Upper lobe of right lung (tissue), 1 donor: ENCODE data around the gene ZSWIM6. TPM values are rescaled to one million over a fixed set of nuclear protein-coding genes. Genes with fewer than 3 reads are reported as not detected.

Experiments used
- ATAC-seq: fragments of 200-7000 bp; cut with Tn5 transposase; one replicate; pipeline ENCODE4 v1.9.1; 2020; ENCODE audit warnings: mild to moderate bottlenecking, moderate library complexity
- DNase-seq: peaks from one replicate; pipeline ENCODE4 v3.0.0-alpha.2; 2020
- H3K27ac ChIP-seq: fragments of 200-600 bp; one replicate; pipeline ENCODE4 v1.8.0; 2022
- H3K27me3 ChIP-seq: fragments of 200-600 bp; one replicate; pipeline ENCODE4 v1.8.0; 2022; ENCODE audit warnings: mild to moderate bottlenecking
- H3K36me3 ChIP-seq: fragments of 200-600 bp; one replicate; pipeline ENCODE4 v1.8.0; 2022
- H3K4me1 ChIP-seq: fragments of 200-600 bp; one replicate; pipeline ENCODE4 v1.8.0; 2022
- H3K4me3 ChIP-seq: fragments of 200-600 bp; one replicate; pipeline ENCODE4 v1.8.0; 2022; ENCODE audit warnings: mild to moderate bottlenecking
- H3K9me3 ChIP-seq: fragments of 200-600 bp; one replicate; pipeline ENCODE4 v1.8.0; 2022
- intact Hi-C: fragments of 100-400 bp; cut with DNase I; formaldehyde crosslinking; loops from one replicate; pipeline ENCODE4 v1.11.0; 2022
- total RNA-seq: library from RNA; stranded (reverse); fragmentation: NEBNext Ultra II Directional; extraction: Animal tissue kit (Norgen Biotek cat#: 25700); gene quantifications from one replicate; pipeline ENCODE4 v1.2.1, GENCODE V29; 2021
- TF ChIP-seq, protein P1 (sequence below): fragments of 200-600 bp; IDR thresholded peaks from one replicate; pipeline ENCODE4 v1.8.0; 2022; ENCODE audit warnings: antibody characterized with exemption
- donor health status: DM: no; HTN: yes; CAD: no; lungs with severe emphysema.

Gene ZSWIM6
- total RNA-seq, 1 donor from 2014 or later, result 15.7 TPM

DNA sequence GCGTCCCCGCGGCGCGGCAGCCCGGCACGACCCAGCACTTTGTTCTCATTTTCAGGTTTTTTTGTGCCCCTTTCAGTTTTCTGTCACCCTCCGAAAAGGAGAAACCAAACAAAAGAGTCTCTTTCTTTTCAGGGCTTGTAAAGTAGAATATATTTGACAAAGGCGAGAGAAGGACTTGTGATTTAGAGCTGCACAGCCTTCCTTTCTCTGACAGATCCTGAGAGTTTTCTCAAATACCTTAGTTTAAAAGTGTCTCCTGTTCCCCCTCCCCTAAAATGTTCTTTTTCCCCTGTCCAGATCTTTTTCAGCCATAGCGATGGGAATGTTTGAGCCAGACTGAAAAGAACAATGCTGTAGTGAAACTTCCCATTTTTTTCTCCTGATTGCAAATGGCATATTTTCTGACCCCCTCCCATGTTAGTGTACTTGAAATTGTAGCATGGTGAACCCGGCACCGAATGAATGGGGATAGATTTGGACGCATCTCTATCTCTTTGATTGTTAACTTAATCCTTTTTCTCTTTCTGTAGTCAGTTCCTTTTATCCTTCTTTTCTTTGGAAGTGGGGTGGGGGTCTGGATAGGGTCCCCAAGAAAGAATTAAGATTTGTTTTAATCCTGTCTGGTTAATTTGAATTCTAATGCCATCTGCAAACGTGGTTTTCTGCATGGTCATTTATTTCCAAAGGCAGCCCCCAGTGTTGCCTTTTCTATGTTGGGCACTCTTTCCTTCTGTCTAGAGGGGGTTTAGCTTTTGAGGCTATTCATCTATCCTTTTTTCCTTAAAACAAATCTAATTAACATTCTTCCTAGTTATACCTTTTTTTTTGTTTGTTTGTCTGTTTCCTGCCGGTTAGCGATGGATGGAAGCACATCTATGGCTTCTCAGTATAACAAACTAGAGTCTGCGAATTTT, 2.2 kb downstream of the ZSWIM6 start:
- ATAC-seq (no peak), DNase-seq (no peak)
- Histone ChIP-seq H3K27me3 (no peaks in the 10 kb centered on the region), H3K9me3 (no peaks in the 10 kb centered on the region), H3K27ac (peak overlapping the region; percentile 78), H3K4me1 (peaks cover 23% of the 10 kb centered on the region), H3K4me3 (peak overlapping the region; percentile 96), H3K36me3 (no peaks in the 10 kb centered on the region)
- intact Hi-C loops, result no loop called here
- TF ChIP-seq, protein P1, sequence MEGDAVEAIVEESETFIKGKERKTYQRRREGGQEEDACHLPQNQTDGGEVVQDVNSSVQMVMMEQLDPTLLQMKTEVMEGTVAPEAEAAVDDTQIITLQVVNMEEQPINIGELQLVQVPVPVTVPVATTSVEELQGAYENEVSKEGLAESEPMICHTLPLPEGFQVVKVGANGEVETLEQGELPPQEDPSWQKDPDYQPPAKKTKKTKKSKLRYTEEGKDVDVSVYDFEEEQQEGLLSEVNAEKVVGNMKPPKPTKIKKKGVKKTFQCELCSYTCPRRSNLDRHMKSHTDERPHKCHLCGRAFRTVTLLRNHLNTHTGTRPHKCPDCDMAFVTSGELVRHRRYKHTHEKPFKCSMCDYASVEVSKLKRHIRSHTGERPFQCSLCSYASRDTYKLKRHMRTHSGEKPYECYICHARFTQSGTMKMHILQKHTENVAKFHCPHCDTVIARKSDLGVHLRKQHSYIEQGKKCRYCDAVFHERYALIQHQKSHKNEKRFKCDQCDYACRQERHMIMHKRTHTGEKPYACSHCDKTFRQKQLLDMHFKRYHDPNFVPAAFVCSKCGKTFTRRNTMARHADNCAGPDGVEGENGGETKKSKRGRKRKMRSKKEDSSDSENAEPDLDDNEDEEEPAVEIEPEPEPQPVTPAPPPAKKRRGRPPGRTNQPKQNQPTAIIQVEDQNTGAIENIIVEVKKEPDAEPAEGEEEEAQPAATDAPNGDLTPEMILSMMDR, result no peak

GRCh38 chr5:61334868-61335615, 3.0 kb downstream of the ZSWIM6 start:
- intact Hi-C loops, result no loop called here
- ATAC-seq, result no peak
- no peaks in the 10 kb centered on the region for H3K9me3 ChIP-seq
- H3K4me1 ChIP-seq, result peaks cover 20% of the 10 kb centered on the region
- peak overlapping the region; percentile 96 for H3K4me3 ChIP-seq
- DNase-seq, result no peak
- no peaks in the 10 kb centered on the region for H3K36me3 ChIP-seq
- no peaks in the 10 kb centered on the region for H3K27me3 ChIP-seq
- H3K27ac ChIP-seq, result no peak overlapping the region
- TF ChIP-seq, protein P1, result no peak

- ATAC-seq (no peak), DNase-seq (no peak)
- H3K4me1 ChIP-seq, result peaks cover 14% of the 10 kb centered on the region
- intact Hi-C loops, result no loop called here
- H3K9me3 ChIP-seq, result no peaks in the 10 kb centered on the region
- H3K36me3 ChIP-seq, result no peaks in the 10 kb centered on the region
- no peak overlapping the region for H3K27ac ChIP-seq
- TF ChIP-seq, protein P1, result no peak
- H3K27me3 ChIP-seq, result no peaks in the 10 kb centered on the region
- H3K4me3 ChIP-seq, result no peak overlapping the region
Observed at GRCh38 chr5:61339764-61340163, 7.7 kb downstream of the ZSWIM6 start.

- intact Hi-C loops, result no loop called here
- DNase-seq, result no peak
- no peak overlapping the region for H3K27ac ChIP-seq
- H3K9me3 ChIP-seq, result no peaks in the 10 kb centered on the region
- no peak for ATAC-seq
- no peaks in the 10 kb centered on the region for H3K36me3 ChIP-seq
- H3K4me3 ChIP-seq, result no peak overlapping the region
- peaks cover 8% of the 10 kb centered on the region for H3K4me1 ChIP-seq
- TF ChIP-seq, protein P1, result no peak
- H3K27me3 ChIP-seq, result no peaks in the 10 kb centered on the region
Observed at GRCh38 chr5:61340775-61341361, 8.8 kb downstream of the ZSWIM6 start.

DNA sequence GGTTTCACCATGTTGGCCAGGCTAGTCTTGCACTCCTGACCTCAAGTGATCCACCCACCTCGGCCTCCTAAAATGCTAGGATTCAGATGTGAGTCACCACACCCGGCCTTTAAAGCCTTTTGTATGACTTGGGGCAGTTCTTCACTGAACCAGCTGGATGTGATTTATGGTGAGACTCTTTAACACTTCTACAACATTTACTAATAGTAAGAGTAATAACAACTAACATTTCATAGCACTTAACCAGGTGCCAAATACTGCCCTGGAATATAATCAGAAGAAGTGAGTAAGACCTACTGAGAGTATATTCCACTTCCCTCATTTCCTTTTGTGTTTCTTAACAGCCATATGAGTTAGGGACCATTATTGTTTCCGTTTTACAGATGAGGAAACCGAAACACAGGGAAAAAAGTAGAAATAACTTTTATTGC, 10.0 kb downstream of the ZSWIM6 start:
- no peaks in the 10 kb centered on the region for H3K36me3 ChIP-seq
- DNase-seq, result no peak
- ATAC-seq, result peak; percentile 55
- H3K9me3 ChIP-seq, result no peaks in the 10 kb centered on the region
- H3K27ac ChIP-seq, result no peak overlapping the region
- H3K27me3 ChIP-seq, result no peaks in the 10 kb centered on the region
- H3K4me1 ChIP-seq, result peaks cover 8% of the 10 kb centered on the region
- intact Hi-C loops, result no loop called here
- TF ChIP-seq, protein P1, result no peak
- H3K4me3 ChIP-seq, result no peak overlapping the region
